Endothelial cell (in vitro differentiated cells): ENCODE results near the gene MBLAC1. TPM values are rescaled to one million over a fixed set of nuclear protein-coding genes. Genes with fewer than 3 reads are reported as not detected.
"Not testable (repeated sequence)": the region's sequence is repeated elsewhere in the genome, so short reads cannot be mapped to it uniquely, and the experiment has no call there.

Experiments
- DNase-seq: peaks from one replicate; pipeline ENCODE4 v3.0.0; 2021; ENCODE audit warnings: low spot score
- H3K27ac Mint-ChIP-seq: one replicate; pipeline ENCODE4 v1.8.0; 2021; ENCODE audit warnings: mixed read lengths, inconsistent platforms; ENCODE audit not compliant: unreplicated experiment
- H3K27me3 Mint-ChIP-seq: one replicate; pipeline ENCODE4 v1.8.0; 2021; ENCODE audit warnings: mild to moderate bottlenecking, moderate library complexity, mixed read lengths, inconsistent platforms; ENCODE audit not compliant: unreplicated experiment
- H3K36me3 Mint-ChIP-seq: one replicate; pipeline ENCODE4 v1.8.0; 2021; ENCODE audit warnings: mild to moderate bottlenecking, low read depth, mixed read lengths, inconsistent platforms; ENCODE audit not compliant: unreplicated experiment
- H3K4me1 Mint-ChIP-seq: one replicate; pipeline ENCODE4 v1.8.0; 2021; ENCODE audit warnings: mild to moderate bottlenecking, mixed read lengths, inconsistent platforms; ENCODE audit not compliant: unreplicated experiment
- H3K4me3 Mint-ChIP-seq: one replicate; pipeline ENCODE4 v1.8.0; 2021; ENCODE audit warnings: mild to moderate bottlenecking, mixed read lengths, inconsistent platforms; ENCODE audit not compliant: unreplicated experiment
- H3K9me3 Mint-ChIP-seq: one replicate; pipeline ENCODE4 v1.8.0; 2021; ENCODE audit warnings: mixed read lengths, inconsistent platforms; ENCODE audit not compliant: unreplicated experiment
- CTCF ChIP-seq: fragments of 200-600 bp; sonication (generic); IDR thresholded peaks from one replicate; pipeline ENCODE4 v1.5.0; 2021; ENCODE audit warnings: antibody characterized with exemption; ENCODE audit not compliant: unreplicated experiment
- total RNA-seq: library from RNA; stranded (reverse); fragmentation: NEBNext Ultra II Directional; extraction: Animal tissue kit (Norgen Biotek cat#: 25700); gene quantifications from one replicate; pipeline ENCODE4 v1.2.1, GENCODE V29; 2021; ENCODE audit not compliant: unreplicated experiment

The MBLAC1 gene
- total RNA-seq, 1 donor from 2014 or later = 1.6 TPM

GRCh38 chr7:100141555-100141949 lies 14.8 kb downstream of the MBLAC1 start:
- Mint-ChIP-seq H3K9me3 (no peaks in the 10 kb centered on the region), H3K36me3 (no peaks in the 10 kb centered on the region), H3K4me3 (no peak overlapping the region), H3K4me1 (no peaks in the 10 kb centered on the region), H3K27me3 (no peaks in the 10 kb centered on the region), H3K27ac (no peak overlapping the region)
- TF ChIP-seq CTCF = no peak
- DNase-seq = no peak

- no peak overlapping the region for H3K27ac Mint-ChIP-seq
These were observed 15.7 kb downstream of the MBLAC1 start for GRCh38 chr7:100142461-100142860.

GRCh38 chr7:100146350-100146749 lies 19.6 kb downstream of the MBLAC1 start:
- not testable (repeated sequence) for DNase-seq

More at GRCh38 chr7:100142461-100142860, 15.7 kb downstream of the MBLAC1 start:
- no peaks in the 10 kb centered on the region for H3K27me3 Mint-ChIP-seq
- H3K4me3 Mint-ChIP-seq = no peak overlapping the region
- TF ChIP-seq CTCF = no peak
- no peaks in the 10 kb centered on the region for H3K4me1 Mint-ChIP-seq
- no peaks in the 10 kb centered on the region for H3K9me3 Mint-ChIP-seq
- no peak for DNase-seq
- no peaks in the 10 kb centered on the region for H3K36me3 Mint-ChIP-seq

GRCh38 chr7:100147278-100147677 lies 20.5 kb downstream of the MBLAC1 start:
- no peak for TF ChIP-seq CTCF
- no peaks in the 10 kb centered on the region for H3K9me3 Mint-ChIP-seq
- H3K27me3 Mint-ChIP-seq = peaks cover 3% of the 10 kb centered on the region
- no peak overlapping the region for H3K4me3 Mint-ChIP-seq
- peaks cover 11% of the 10 kb centered on the region for H3K4me1 Mint-ChIP-seq
- DNase-seq = no peak
- H3K36me3 Mint-ChIP-seq = peaks cover 3% of the 10 kb centered on the region
- no peak overlapping the region for H3K27ac Mint-ChIP-seq

More at GRCh38 chr7:100146350-100146749, 19.6 kb downstream of the MBLAC1 start:
- not testable (repeated sequence) for H3K4me1 Mint-ChIP-seq, H3K36me3 Mint-ChIP-seq, H3K27ac Mint-ChIP-seq, H3K9me3 Mint-ChIP-seq, H3K4me3 Mint-ChIP-seq, H3K27me3 Mint-ChIP-seq

- Mint-ChIP-seq H3K27me3 (peaks cover 3% of the 10 kb centered on the region), H3K4me1 (peaks cover 18% of the 10 kb centered on the region), H3K4me3 (peak overlapping the region; percentile 97), H3K36me3 (peaks cover 7% of the 10 kb centered on the region), H3K27ac (peak overlapping the region; percentile 73), H3K9me3 (no peaks in the 10 kb centered on the region)
- no peak for TF ChIP-seq CTCF
- DNase-seq = no peak
These were observed 21.4 kb downstream of the MBLAC1 start for GRCh38 chr7:100148225-100148558.
